Right renal pelvis (tissue), 4 donors: ENCODE data around the gene BDKRB2. TPM values are rescaled to one million over a fixed set of nuclear protein-coding genes. Genes with fewer than 3 reads are reported as not detected.

Source experiments
- DNase-seq, 4 donors: peaks; one replicate each; pipeline ENCODE4 v3.0.0-alpha.2; 2013; ENCODE audit warnings: low read depth in 4 of 4, low spot score in 3 of 4, missing footprints in 1 of 4
- polyA plus RNA-seq, 4 donors: library from polyadenylated mRNA; unstranded; fragments of 120-200 nt; gene quantifications; one replicate each; pipeline ENCODE4 v1.2.1, GENCODE V29; 2013; ENCODE audit not compliant: insufficient read length in 4 of 4

The BDKRB2 gene
- polyA plus RNA-seq = 1 to 10 TPM; 3.2 to 3.7 (median 3.3) TPM

GRCh38 chr14:96204151-96205058 lies at the start of gene BDKRB2:
Gene BDKRB2, plus strand, starts transcription at chr14:96204839. Its CDS starts 32,269 bp downstream, at chr14:96237108.
- DNase-seq = peak; percentile 72 to 83 (median 77)

GRCh38 chr14:96154900-96155299 lies 49.7 kb upstream of the BDKRB2 start:
- no peak for DNase-seq

- no peak for DNase-seq
Measured at GRCh38 chr14:96156804-96157760, 47.6 kb upstream of the BDKRB2 start.

- DNase-seq = no peak
Measured at GRCh38 chr14:96158735-96159134, 45.9 kb upstream of the BDKRB2 start.

- no peak for DNase-seq
Measured at GRCh38 chr14:96160076-96160912, 44.3 kb upstream of the BDKRB2 start.

- no peak for DNase-seq
Measured at GRCh38 chr14:96160913-96161310, 43.7 kb upstream of the BDKRB2 start.

- no peak for DNase-seq
Measured at GRCh38 chr14:96161636-96162035, 43.0 kb upstream of the BDKRB2 start.

GRCh38 chr14:96162265-96162664 lies 42.4 kb upstream of the BDKRB2 start:
- DNase-seq = no peak

- DNase-seq = no peak
Measured at GRCh38 chr14:96162741-96163140, 41.9 kb upstream of the BDKRB2 start.

GRCh38 chr14:96164861-96165490 lies 39.7 kb upstream of the BDKRB2 start:
- no peak for DNase-seq

GRCh38 chr14:96165493-96166436 lies 38.9 kb upstream of the BDKRB2 start:
- DNase-seq = no peak

- DNase-seq = no peak
Measured at GRCh38 chr14:96166461-96167223, 38.0 kb upstream of the BDKRB2 start.

GRCh38 chr14:96167224-96168148 lies 37.2 kb upstream of the BDKRB2 start:
- DNase-seq = no peak

GRCh38 chr14:96168581-96168980 lies 36.1 kb upstream of the BDKRB2 start:
- DNase-seq = no peak

- no peak for DNase-seq
Measured at GRCh38 chr14:96170961-96171592, 33.6 kb upstream of the BDKRB2 start.
